B cell (primary cell): Measurements from ENCODE around the gene DIABLO. TPM values are rescaled to one million over a fixed set of nuclear protein-coding genes. Genes with fewer than 3 reads are reported as not detected.

ENCODE experiments used
- ATAC-seq: fragments of 200-7000 bp; cut with Tn5 transposase; one replicate; pipeline ENCODE4 v1.10.0; 2021; ENCODE audit warnings: low read depth, mild to moderate bottlenecking, moderate number of reproducible peaks, moderate library complexity
- CTCF ChIA-PET: fragments of 350-600 bp; sonication (Branson Sonifier 250); formaldehyde crosslinking; loops from one replicate; lab custom pipeline; 2021; ENCODE audit warnings: antibody characterized with exemption, inconsistent platforms; lab: Charles Lee
- POLR2A ChIA-PET: fragments of 350-600 bp; sonication (Branson Sonifier 250); formaldehyde crosslinking; loops from one replicate; lab custom pipeline; 2021; ENCODE audit warnings: antibody characterized with exemption; lab: Charles Lee
- DNase-seq: peaks from one replicate; pipeline ENCODE4 v3.0.0; 2013
- H2AFZ ChIP-seq: 2 replicates; pipeline ENCODE4 v1.6.1; 2012; ENCODE audit warnings: mild to moderate bottlenecking, low read depth, low read length; ENCODE audit not compliant: insufficient read depth, poor library complexity, severe bottlenecking
- H3K27ac ChIP-seq, 2 donors: 1 replicate in 1 of 2; 2 replicates in 1 of 2; pipeline ENCODE4 v1.5.1; 2012 to 2013; ENCODE audit warnings: low read length in 2 of 2, mild to moderate bottlenecking in 2 of 2, moderate library complexity in 1 of 2
- H3K27me3 ChIP-seq, 4 experiments: fragments of 200-600 bp in 1 of 4; sonication (generic) in 1 of 4; replicated peaks in 1 of 4; 1 replicate in 2 of 4; 2 replicates in 2 of 4; pipeline versions ENCODE4 v1.6.1 to v1.7.0; 2013 to 2016; ENCODE audit warnings: low read length in 3 of 4, mild to moderate bottlenecking in 2 of 4, mixed read lengths in 1 of 4, moderate library complexity in 1 of 4; ENCODE audit not compliant: insufficient read depth in 4 of 4, control insufficient read depth in 3 of 4; ENCODE audit errors: control extremely low read depth in 1 of 4
- H3K36me3 ChIP-seq, 2 experiments: replicated peaks in 1 of 2; 1 replicate in 1 of 2; 2 replicates in 1 of 2; pipeline versions ENCODE4 v1.6.1 to v1.7.1; 2013; ENCODE audit warnings: low read length in 1 of 2; ENCODE audit not compliant: insufficient read depth in 2 of 2, control insufficient read depth in 1 of 2; ENCODE audit errors: control extremely low read depth in 1 of 2, extremely low read depth in 1 of 2
- H3K4me1 ChIP-seq, 2 donors: fragments of 200-600 bp in 1 of 2; sonication (generic) in 1 of 2; 1 replicate in 1 of 2; 2 replicates in 1 of 2; pipeline versions ENCODE4 v1.5.1 to v1.6.1; 2013 to 2017; ENCODE audit warnings: low read length in 2 of 2; ENCODE audit not compliant: control insufficient read depth in 2 of 2, insufficient read depth in 2 of 2
- H3K4me2 ChIP-seq: replicated peaks from 2 replicates; pipeline ENCODE3; 2012; ENCODE audit warnings: mild to moderate bottlenecking, low read depth, low read length; ENCODE audit not compliant: poor library complexity, severe bottlenecking
- H3K4me3 ChIP-seq, 5 experiments: fragments of 200-600 bp in 1 of 5; sonication (generic) in 1 of 5; 1 replicate in 3 of 5; 2 replicates in 2 of 5; pipeline versions ENCODE4 v1.5.1 to v1.7.0; 2011 to 2016; ENCODE audit warnings: low read length in 4 of 5, mild to moderate bottlenecking in 4 of 5, low read depth in 2 of 5, control low read depth in 1 of 5, moderate library complexity in 1 of 5; ENCODE audit not compliant: insufficient read depth in 1 of 5; ENCODE audit errors: control extremely low read depth in 1 of 5, extremely low read depth in 1 of 5
- H3K79me2 ChIP-seq: fragments of 200-600 bp; sonication (generic); one replicate; pipeline ENCODE4 v1.6.0; 2016; ENCODE audit warnings: low read length; ENCODE audit not compliant: control insufficient read depth, insufficient read depth
- H3K9ac ChIP-seq: fragments of 200-600 bp; sonication (generic); 2 replicates; pipeline ENCODE4 v1.6.1; 2017; ENCODE audit warnings: mild to moderate bottlenecking, low read length, moderate library complexity
- H3K9me3 ChIP-seq, 3 donors: one replicate each; pipeline versions ENCODE4 v1.6.1 to v1.7.1; 2013; ENCODE audit warnings: low read length in 2 of 3; ENCODE audit not compliant: control insufficient read depth in 2 of 3, insufficient read depth in 1 of 3; ENCODE audit errors: control extremely low read depth in 1 of 3
- H4K20me1 ChIP-seq: 2 replicates; pipeline ENCODE4 v1.6.0; 2012; ENCODE audit warnings: mild to moderate bottlenecking, low read length; ENCODE audit not compliant: insufficient read depth, control insufficient read depth, poor library complexity, severe bottlenecking
- H3K27ac Mint-ChIP-seq: one replicate; pipeline ENCODE4 v1.8.0; 2021; ENCODE audit warnings: mixed read lengths
- H3K27me3 Mint-ChIP-seq: one replicate; pipeline ENCODE4 v1.8.0; 2021; ENCODE audit warnings: mixed read lengths
- H3K4me1 Mint-ChIP-seq: one replicate; pipeline ENCODE4 v1.8.0; 2021; ENCODE audit warnings: mixed read lengths
- H3K4me3 Mint-ChIP-seq: one replicate; pipeline ENCODE4 v1.8.0; 2021; ENCODE audit warnings: mixed read lengths
- H3K9me3 Mint-ChIP-seq: one replicate; pipeline ENCODE4 v1.8.0; 2022; ENCODE audit warnings: mixed read lengths; ENCODE audit not compliant: insufficient read depth
- EZH2 ChIP-seq: IDR thresholded peaks from 2 replicates; pipeline ENCODE4 v1.6.1; 2012; ENCODE audit warnings: borderline replicate concordance, low read depth, mild to moderate bottlenecking, moderate library complexity, low read length; ENCODE audit not compliant: insufficient read depth, poor library complexity, severe bottlenecking
- WGBS: methylation state at CpG from one replicate; pipeline ENCODE4 v1.1.5; 2013; ENCODE audit warnings: missing lambda C conversion rate; ENCODE audit not compliant: insufficient coverage; 5-methylcytosine and 5-hydroxymethylcytosine counted together
- intact Hi-C: fragments of 100-400 bp; cut with micrococcal nuclease; formaldehyde crosslinking; loops from one replicate; pipeline ENCODE4 v1.10.0; 2022
- polyA plus RNA-seq: library from polyadenylated mRNA; depleted of rRNA; stranded (reverse); fragments of >200 nt; gene quantifications from 2 replicates; pipeline ENCODE4 v1.2.3, GENCODE V29; 2012
- total RNA-seq, 2 donors: library from RNA; stranded (reverse); fragments of 120-200 nt in 1 of 2; gene quantifications; 1 replicate in 1 of 2; 2 replicates in 1 of 2; pipeline versions ENCODE4 v1.2.3 to v1.2.4, GENCODE V29; 2013 to 2022
- TF ChIP-seq, protein P1 (sequence below): fragments of 200-600 bp; IDR thresholded peaks from one replicate; pipeline ENCODE4 v1.8.0; 2022; ENCODE audit warnings: antibody characterized with exemption, mild to moderate bottlenecking

Gene DIABLO
- total and polyA plus RNA-seq, 2 donors (not counting 1 experiment from before 2014, with no cell fraction given), result 36.8 to 44.6 TPM

DNA sequence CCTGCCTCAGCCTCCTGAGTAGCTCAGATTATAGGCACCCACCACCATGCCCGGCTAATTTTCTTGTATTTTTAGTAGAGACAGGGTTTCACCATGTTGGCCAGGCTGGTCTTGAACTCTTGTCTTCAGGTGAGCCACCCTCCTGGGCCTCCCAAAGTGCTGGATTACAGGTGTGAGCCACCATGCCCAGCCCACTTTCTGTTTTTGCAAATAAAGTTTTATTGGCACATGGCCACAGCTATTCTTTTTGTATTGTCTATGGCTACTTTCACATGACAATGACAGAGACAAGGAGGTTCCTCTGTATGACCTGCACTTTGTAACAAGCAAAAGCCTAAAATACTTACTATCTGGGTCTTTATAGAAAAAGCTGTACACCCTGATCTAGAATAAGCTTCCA is 19.7 kb upstream of the DIABLO start:
- Histone ChIP-seq H3K27ac (no peak overlapping the region), H3K4me1 (no peaks in the 10 kb centered on the region), H3K27me3 (no peaks in the 10 kb centered on the region), H4K20me1 (no peaks in the 10 kb centered on the region), H2AFZ (no peak overlapping the region), H3K4me2 (no peak overlapping the region), H3K9me3 (no peaks in the 10 kb centered on the region), H3K36me3 (peaks cover 2 to 42% of the 10 kb centered on the region in 2 experiments), H3K4me3 (no peak overlapping the region), H3K9ac (no peak overlapping the region), H3K79me2 (peaks cover 3% of the 10 kb centered on the region)
- ChIA-PET CTCF (no interaction called here), POLR2A (no interaction called here)
- Mint-ChIP-seq H3K4me1 (no peaks in the 10 kb centered on the region), H3K27me3 (no peaks in the 10 kb centered on the region), H3K4me3 (no peak overlapping the region), H3K27ac (no peak overlapping the region), H3K9me3 (no peaks in the 10 kb centered on the region)
- no peak for TF ChIP-seq EZH2
- TF ChIP-seq, protein P1, sequence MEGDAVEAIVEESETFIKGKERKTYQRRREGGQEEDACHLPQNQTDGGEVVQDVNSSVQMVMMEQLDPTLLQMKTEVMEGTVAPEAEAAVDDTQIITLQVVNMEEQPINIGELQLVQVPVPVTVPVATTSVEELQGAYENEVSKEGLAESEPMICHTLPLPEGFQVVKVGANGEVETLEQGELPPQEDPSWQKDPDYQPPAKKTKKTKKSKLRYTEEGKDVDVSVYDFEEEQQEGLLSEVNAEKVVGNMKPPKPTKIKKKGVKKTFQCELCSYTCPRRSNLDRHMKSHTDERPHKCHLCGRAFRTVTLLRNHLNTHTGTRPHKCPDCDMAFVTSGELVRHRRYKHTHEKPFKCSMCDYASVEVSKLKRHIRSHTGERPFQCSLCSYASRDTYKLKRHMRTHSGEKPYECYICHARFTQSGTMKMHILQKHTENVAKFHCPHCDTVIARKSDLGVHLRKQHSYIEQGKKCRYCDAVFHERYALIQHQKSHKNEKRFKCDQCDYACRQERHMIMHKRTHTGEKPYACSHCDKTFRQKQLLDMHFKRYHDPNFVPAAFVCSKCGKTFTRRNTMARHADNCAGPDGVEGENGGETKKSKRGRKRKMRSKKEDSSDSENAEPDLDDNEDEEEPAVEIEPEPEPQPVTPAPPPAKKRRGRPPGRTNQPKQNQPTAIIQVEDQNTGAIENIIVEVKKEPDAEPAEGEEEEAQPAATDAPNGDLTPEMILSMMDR, result no peak
- DNase-seq, result no peak
- intact Hi-C loops, result no loop called here
- 100% methylated on average over 1 of the region's 1 CpG for WGBS
- no peak for ATAC-seq

DNA sequence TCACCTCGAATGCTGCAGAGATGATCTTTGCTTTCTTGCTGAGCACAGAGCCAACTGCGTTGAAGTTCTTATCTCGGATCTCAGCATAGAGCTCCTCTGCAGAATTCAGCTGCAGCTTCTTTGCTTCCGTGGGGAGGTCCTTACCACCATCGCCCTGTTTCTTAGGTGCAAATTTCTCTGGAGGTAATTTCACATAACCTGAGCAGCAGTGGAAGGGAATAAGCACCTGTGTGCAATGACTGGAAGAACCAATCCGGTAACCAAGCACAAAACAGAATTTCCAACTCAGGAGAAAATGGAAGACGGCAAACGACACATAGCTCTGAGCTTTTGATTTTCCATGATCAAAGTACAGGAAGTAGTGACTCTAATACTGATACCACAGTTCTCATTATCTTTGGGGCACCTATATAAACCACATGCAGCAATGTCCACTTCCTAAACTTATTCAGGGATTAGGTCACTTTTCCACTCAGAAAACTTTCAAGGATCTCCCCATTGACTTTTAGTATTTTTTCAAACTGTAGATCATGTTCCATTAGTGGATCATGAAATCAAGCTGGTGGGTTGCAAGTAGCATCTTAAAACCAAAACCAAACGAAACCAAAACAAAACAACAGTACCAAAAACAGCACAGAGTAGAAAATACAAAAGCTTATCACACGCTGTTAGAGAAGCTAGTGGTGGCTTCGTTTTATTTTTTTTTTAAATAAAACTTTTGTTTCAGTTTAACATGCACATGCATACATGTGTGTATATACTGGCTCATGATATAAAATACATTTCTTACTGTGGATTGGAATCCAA is 18.9 kb upstream of the DIABLO start:
- H3K9me3 ChIP-seq, result no peaks in the 10 kb centered on the region
- H2AFZ ChIP-seq, result no peak overlapping the region
- H3K4me1 Mint-ChIP-seq, result no peaks in the 10 kb centered on the region
- no peaks in the 10 kb centered on the region for H3K27me3 ChIP-seq
- no peak for TF ChIP-seq EZH2
- TF ChIP-seq, protein P1, result no peak
- no peaks in the 10 kb centered on the region for H3K27me3 Mint-ChIP-seq
- no peak for DNase-seq
- H3K4me1 ChIP-seq, result no peaks in the 10 kb centered on the region
- no peaks in the 10 kb centered on the region for H3K79me2 ChIP-seq
- intact Hi-C loops, result no loop called here
- H3K9ac ChIP-seq, result no peak overlapping the region
- POLR2A ChIA-PET, result no interaction called here
- H3K27ac ChIP-seq, result no peak overlapping the region
- H3K9me3 Mint-ChIP-seq, result no peaks in the 10 kb centered on the region
- CTCF ChIA-PET, result no interaction called here
- H3K27ac Mint-ChIP-seq, result no peak overlapping the region
- H3K36me3 ChIP-seq, result peaks cover 2 to 41% of the 10 kb centered on the region in 2 experiments
- H3K4me2 ChIP-seq, result no peak overlapping the region
- no peak for ATAC-seq
- no peaks in the 10 kb centered on the region for H4K20me1 ChIP-seq
- H3K4me3 Mint-ChIP-seq, result no peak overlapping the region
- no peak overlapping the region for H3K4me3 ChIP-seq
- 95% methylated on average over 5 of the region's 11 CpGs for WGBS
